Upper lobe of left lung (tissue), 4 donors: ENCODE measurements around the gene RNU1-2.

Experiments
- EP300 ChIP-seq, 4 donors: sonication (generic); formaldehyde crosslinking; IDR thresholded peaks; one replicate each; pipeline ENCODE4 v1.5.1; 2017; ENCODE audit warnings: antibody characterized with exemption in 4 of 4, control low read depth in 2 of 4
- POLR2AphosphoS5 ChIP-seq, 2 donors: sonication (generic); formaldehyde crosslinking; IDR thresholded peaks; one replicate each; pipeline ENCODE4 v1.5.1; 2017; ENCODE audit warnings: antibody characterized with exemption in 2 of 2
- TF ChIP-seq, protein P1 (sequence below), 6 experiments: fragments of 450-650 bp in 4 of 6; fragments of 200-600 bp in 2 of 6; sonication (generic) in 2 of 6; IDR thresholded peaks; one replicate each; pipeline ENCODE4 v1.5.1; 2016 to 2019; ENCODE audit warnings: antibody characterized with exemption in 6 of 6

DNA sequence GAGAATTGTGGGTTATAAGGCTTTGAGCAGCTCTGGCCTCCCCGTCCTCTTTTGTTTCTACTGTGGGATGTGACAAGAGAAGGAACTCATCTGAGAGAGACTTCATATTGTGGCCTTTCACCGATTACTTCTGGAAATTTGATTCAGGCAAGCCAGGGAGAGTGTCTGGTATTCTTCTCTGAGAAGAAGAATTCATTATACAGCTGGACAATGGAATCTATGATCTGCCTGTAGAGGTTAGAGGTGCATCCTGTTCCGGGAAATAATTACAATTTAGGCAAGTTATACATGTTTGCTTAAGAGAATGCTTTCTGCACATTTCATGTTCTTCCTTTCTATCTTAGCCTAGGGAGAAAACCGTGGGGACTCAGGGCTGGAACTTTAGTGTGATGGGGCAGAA lies 12.8 kb upstream of the RNU1-2 start:
- TF ChIP-seq, protein P1, sequence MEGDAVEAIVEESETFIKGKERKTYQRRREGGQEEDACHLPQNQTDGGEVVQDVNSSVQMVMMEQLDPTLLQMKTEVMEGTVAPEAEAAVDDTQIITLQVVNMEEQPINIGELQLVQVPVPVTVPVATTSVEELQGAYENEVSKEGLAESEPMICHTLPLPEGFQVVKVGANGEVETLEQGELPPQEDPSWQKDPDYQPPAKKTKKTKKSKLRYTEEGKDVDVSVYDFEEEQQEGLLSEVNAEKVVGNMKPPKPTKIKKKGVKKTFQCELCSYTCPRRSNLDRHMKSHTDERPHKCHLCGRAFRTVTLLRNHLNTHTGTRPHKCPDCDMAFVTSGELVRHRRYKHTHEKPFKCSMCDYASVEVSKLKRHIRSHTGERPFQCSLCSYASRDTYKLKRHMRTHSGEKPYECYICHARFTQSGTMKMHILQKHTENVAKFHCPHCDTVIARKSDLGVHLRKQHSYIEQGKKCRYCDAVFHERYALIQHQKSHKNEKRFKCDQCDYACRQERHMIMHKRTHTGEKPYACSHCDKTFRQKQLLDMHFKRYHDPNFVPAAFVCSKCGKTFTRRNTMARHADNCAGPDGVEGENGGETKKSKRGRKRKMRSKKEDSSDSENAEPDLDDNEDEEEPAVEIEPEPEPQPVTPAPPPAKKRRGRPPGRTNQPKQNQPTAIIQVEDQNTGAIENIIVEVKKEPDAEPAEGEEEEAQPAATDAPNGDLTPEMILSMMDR (IDR thresholded peaks at IDR 0.05) = no peak
- no peak for TF ChIP-seq POLR2AphosphoS5 (IDR thresholded peaks at IDR 0.05)
- no peak for TF ChIP-seq EP300 (IDR thresholded peaks at IDR 0.05)
